Measurements from ENCODE around the gene GSTK1.

GSTK1 gene

GRCh38 chr7:143300959-143301935 is 38.0 kb downstream of the GSTK1 start:
- no peak for DNase-seq

GRCh38 chr7:143303733-143304132 is 40.5 kb downstream of the GSTK1 start:
- no peak for DNase-seq

- no peak for DNase-seq
Measured at GRCh38 chr7:143304938-143305337, 41.7 kb downstream of the GSTK1 start.

GRCh38 chr7:143305423-143306070 is 42.3 kb downstream of the GSTK1 start:
- peak; percentile 23 to 82 (median 60) for DNase-seq

GRCh38 chr7:143308632-143309031 is 45.4 kb downstream of the GSTK1 start:
- no peak for DNase-seq

GRCh38 chr7:143314127-143314526 is 50.9 kb downstream of the GSTK1 start:
- DNase-seq: no peak

GRCh38 chr7:143315776-143316175 is 52.5 kb downstream of the GSTK1 start, which contains the start of gene CLCN1:
Gene CLCN1 (plus strand): TSS chr7:143316111. CDS start chr7:143316213, 102 bp downstream.
- DNase-seq: no peak

- no peak for DNase-seq
Measured at GRCh38 chr7:143316492-143316891, 53.3 kb downstream of the GSTK1 start.

GRCh38 chr7:143318661-143319060 is 55.4 kb downstream of the GSTK1 start:
- no peak for DNase-seq
